NCI-H146 (cell line): ENCODE results near the gene SLC25A39.

Experiments used
- DNase-seq: peaks from one replicate; lab custom pipeline; 2025; lab: John Stamatoyannopoulos, UW

Gene SLC25A39

GRCh38 chr17:44312396-44313104 lies 12.1 kb downstream of the SLC25A39 start:
- no peak for DNase-seq

GRCh38 chr17:44311562-44312181 lies 13.0 kb downstream of the SLC25A39 start:
- no peak for DNase-seq

GRCh38 chr17:44310609-44311376 lies 13.8 kb downstream of the SLC25A39 start:
- DNase-seq: no peak

- no peak for DNase-seq
These were observed 14.4 kb downstream of the SLC25A39 start for GRCh38 chr17:44310188-44310587.

GRCh38 chr17:44309472-44309871 lies 15.2 kb downstream of the SLC25A39 start:
- no peak for DNase-seq

GRCh38 chr17:44308865-44309264 lies 15.8 kb downstream of the SLC25A39 start:
- DNase-seq: peak; percentile 55

- DNase-seq: peak; percentile 92
These were observed 16.3 kb downstream of the SLC25A39 start, which contains the start of gene RUNDC3A for GRCh38 chr17:44308320-44308818. Gene RUNDC3A (plus strand): TSS chr17:44308601. CDS start chr17:44308833, 232 bp downstream.

- DNase-seq: peak; percentile 69
These were observed 17.0 kb downstream of the SLC25A39 start for GRCh38 chr17:44307387-44308186.

GRCh38 chr17:44304651-44305050 lies 20.0 kb downstream of the SLC25A39 start:
- DNase-seq: no peak

- no peak for DNase-seq
These were observed 26.6 kb downstream of the SLC25A39 start for GRCh38 chr17:44297975-44298374.

- no peak for DNase-seq
These were observed 31.0 kb downstream of the SLC25A39 start for GRCh38 chr17:44293509-44294226.

GRCh38 chr17:44287651-44288050 lies 37.0 kb downstream of the SLC25A39 start:
- DNase-seq: no peak

GRCh38 chr17:44284024-44284400 lies 40.6 kb downstream of the SLC25A39 start:
- DNase-seq: peak; percentile 5

- no peak for DNase-seq
These were observed 41.1 kb downstream of the SLC25A39 start for GRCh38 chr17:44283344-44284023.

GRCh38 chr17:44282264-44282663 lies 42.4 kb downstream of the SLC25A39 start:
- no peak for DNase-seq

- no peak for DNase-seq
These were observed 43.1 kb downstream of the SLC25A39 start for GRCh38 chr17:44281570-44281969.

GRCh38 chr17:44280392-44280937 lies 44.2 kb downstream of the SLC25A39 start:
- no peak for DNase-seq

GRCh38 chr17:44279666-44280391 lies 44.8 kb downstream of the SLC25A39 start:
- DNase-seq: no peak

- no peak for DNase-seq
These were observed 45.3 kb downstream of the SLC25A39 start for GRCh38 chr17:44279346-44279665.

GRCh38 chr17:44277976-44278375 lies 46.6 kb downstream of the SLC25A39 start:
- DNase-seq: no peak
